ENCODE measurements around the gene DOCK9.
A peak's percentile ranks its signal among the peaks of the same experiment; 100 is the strongest.

Gene DOCK9

GRCh38 chr13:98776644-98777043, 201.2 kb downstream of the DOCK9 start:
- no peaks in the 10 kb centered on the region for H3K9me3 ChIP-seq (ENCODE audit: control insufficient read depth, low read length)
- peaks cover 15% of the 10 kb centered on the region for H3K27me3 ChIP-seq (replicated peaks; ENCODE audit: control insufficient read depth, insufficient read depth, low read length)
- H3K36me3 ChIP-seq (ENCODE audit: control insufficient read depth, insufficient read depth, low read length, severe bottlenecking) = no peaks in the 10 kb centered on the region
- no peak overlapping the region for H3K9ac ChIP-seq (ENCODE audit: low read length)
- H3K4me1 ChIP-seq (ENCODE audit: control insufficient read depth, insufficient read depth, low read length) = no peaks in the 10 kb centered on the region
- no peak for DNase-seq (ENCODE audit: low read depth)
- no peak overlapping the region for H3K4me3 ChIP-seq (ENCODE audit: low read length)

GRCh38 chr13:98775844-98776598, 201.8 kb downstream of the DOCK9 start:
- no peaks in the 10 kb centered on the region for H3K36me3 ChIP-seq (ENCODE audit: control insufficient read depth, insufficient read depth, low read length, severe bottlenecking)
- no peaks in the 10 kb centered on the region for H3K9me3 ChIP-seq (ENCODE audit: control insufficient read depth, low read length)
- DNase-seq (ENCODE audit: low read depth) = peak; percentile 40
- peaks cover 10% of the 10 kb centered on the region for H3K27me3 ChIP-seq (replicated peaks; ENCODE audit: control insufficient read depth, insufficient read depth, low read length)
- H3K4me3 ChIP-seq (ENCODE audit: low read length) = no peak overlapping the region
- H3K4me1 ChIP-seq (ENCODE audit: control insufficient read depth, insufficient read depth, low read length) = no peaks in the 10 kb centered on the region
- H3K9ac ChIP-seq (ENCODE audit: low read length) = no peak overlapping the region

GRCh38 chr13:98775386-98775785, 202.5 kb downstream of the DOCK9 start:
- Histone ChIP-seq H3K9ac (ENCODE audit: low read length) (no peak overlapping the region), H3K4me3 (ENCODE audit: low read length) (no peak overlapping the region), H3K4me1 (ENCODE audit: control insufficient read depth, insufficient read depth, low read length) (no peaks in the 10 kb centered on the region), H3K27me3 (replicated peaks; ENCODE audit: control insufficient read depth, insufficient read depth, low read length) (peaks cover 15% of the 10 kb centered on the region), H3K9me3 (ENCODE audit: control insufficient read depth, low read length) (no peaks in the 10 kb centered on the region), H3K36me3 (ENCODE audit: control insufficient read depth, insufficient read depth, low read length, severe bottlenecking) (no peaks in the 10 kb centered on the region)
- DNase-seq (ENCODE audit: low read depth) = no peak

GRCh38 chr13:98774776-98775175, 203.1 kb downstream of the DOCK9 start:
- peaks cover 19% of the 10 kb centered on the region for H3K27me3 ChIP-seq (replicated peaks; ENCODE audit: control insufficient read depth, insufficient read depth, low read length)
- no peaks in the 10 kb centered on the region for H3K36me3 ChIP-seq (ENCODE audit: control insufficient read depth, insufficient read depth, low read length, severe bottlenecking)
- no peaks in the 10 kb centered on the region for H3K4me1 ChIP-seq (ENCODE audit: control insufficient read depth, insufficient read depth, low read length)
- no peak overlapping the region for H3K4me3 ChIP-seq (ENCODE audit: low read length)
- no peak overlapping the region for H3K9ac ChIP-seq (ENCODE audit: low read length)
- no peaks in the 10 kb centered on the region for H3K9me3 ChIP-seq (ENCODE audit: control insufficient read depth, low read length)
- no peak for DNase-seq (ENCODE audit: low read depth)

- Histone ChIP-seq H3K9ac (ENCODE audit: low read length) (no peak overlapping the region), H3K9me3 (ENCODE audit: control insufficient read depth, low read length) (no peaks in the 10 kb centered on the region), H3K27me3 (replicated peaks; ENCODE audit: control insufficient read depth, insufficient read depth, low read length) (peaks cover 21% of the 10 kb centered on the region), H3K36me3 (ENCODE audit: control insufficient read depth, insufficient read depth, low read length, severe bottlenecking) (no peaks in the 10 kb centered on the region), H3K4me3 (ENCODE audit: low read length) (no peak overlapping the region), H3K4me1 (ENCODE audit: control insufficient read depth, insufficient read depth, low read length) (no peaks in the 10 kb centered on the region)
- DNase-seq (ENCODE audit: low read depth) = no peak
Measured at GRCh38 chr13:98773921-98774320, 203.9 kb downstream of the DOCK9 start.

- no peaks in the 10 kb centered on the region for H3K36me3 ChIP-seq (ENCODE audit: control insufficient read depth, insufficient read depth, low read length, severe bottlenecking)
- peaks cover 21% of the 10 kb centered on the region for H3K27me3 ChIP-seq (replicated peaks; ENCODE audit: control insufficient read depth, insufficient read depth, low read length)
- H3K9ac ChIP-seq (ENCODE audit: low read length) = no peak overlapping the region
- DNase-seq (ENCODE audit: low read depth) = no peak
- no peaks in the 10 kb centered on the region for H3K4me1 ChIP-seq (ENCODE audit: control insufficient read depth, insufficient read depth, low read length)
- H3K9me3 ChIP-seq (ENCODE audit: control insufficient read depth, low read length) = no peaks in the 10 kb centered on the region
- H3K4me3 ChIP-seq (ENCODE audit: low read length) = no peak overlapping the region
Measured at GRCh38 chr13:98772794-98773452, 204.9 kb downstream of the DOCK9 start.

GRCh38 chr13:98771838-98772611, 205.8 kb downstream of the DOCK9 start:
- no peaks in the 10 kb centered on the region for H3K4me1 ChIP-seq (ENCODE audit: control insufficient read depth, insufficient read depth, low read length)
- peaks cover 25% of the 10 kb centered on the region for H3K27me3 ChIP-seq (replicated peaks; ENCODE audit: control insufficient read depth, insufficient read depth, low read length)

GRCh38 chr13:98769736-98770135, 208.1 kb downstream of the DOCK9 start:
- Histone ChIP-seq H3K9me3 (ENCODE audit: control insufficient read depth, low read length) (no peaks in the 10 kb centered on the region), H3K4me3 (ENCODE audit: low read length) (no peak overlapping the region), H3K9ac (ENCODE audit: low read length) (no peak overlapping the region), H3K27me3 (replicated peaks; ENCODE audit: control insufficient read depth, insufficient read depth, low read length) (peaks cover 32% of the 10 kb centered on the region), H3K4me1 (ENCODE audit: control insufficient read depth, insufficient read depth, low read length) (no peaks in the 10 kb centered on the region), H3K36me3 (ENCODE audit: control insufficient read depth, insufficient read depth, low read length, severe bottlenecking) (no peaks in the 10 kb centered on the region)
- no peak for DNase-seq (ENCODE audit: low read depth)

More at GRCh38 chr13:98771838-98772611, 205.8 kb downstream of the DOCK9 start:
- DNase-seq (ENCODE audit: low read depth) = no peak
- Histone ChIP-seq H3K9ac (ENCODE audit: low read length) (no peak overlapping the region), H3K4me3 (ENCODE audit: low read length) (no peak overlapping the region), H3K36me3 (ENCODE audit: control insufficient read depth, insufficient read depth, low read length, severe bottlenecking) (no peaks in the 10 kb centered on the region), H3K9me3 (ENCODE audit: control insufficient read depth, low read length) (no peaks in the 10 kb centered on the region)

GRCh38 chr13:98768522-98768921, 209.3 kb downstream of the DOCK9 start:
- Histone ChIP-seq H3K4me1 (ENCODE audit: control insufficient read depth, insufficient read depth, low read length) (no peaks in the 10 kb centered on the region), H3K9me3 (ENCODE audit: control insufficient read depth, low read length) (no peaks in the 10 kb centered on the region), H3K9ac (ENCODE audit: low read length) (no peak overlapping the region), H3K36me3 (ENCODE audit: control insufficient read depth, insufficient read depth, low read length, severe bottlenecking) (no peaks in the 10 kb centered on the region), H3K27me3 (replicated peaks; ENCODE audit: control insufficient read depth, insufficient read depth, low read length) (peaks cover 32% of the 10 kb centered on the region), H3K4me3 (ENCODE audit: low read length) (no peak overlapping the region)
- peak; percentile 41 for DNase-seq (ENCODE audit: low read depth)

- Histone ChIP-seq H3K4me1 (ENCODE audit: control insufficient read depth, insufficient read depth, low read length) (peaks cover 3% of the 10 kb centered on the region), H3K9ac (ENCODE audit: low read length) (no peak overlapping the region), H3K27me3 (replicated peaks; ENCODE audit: control insufficient read depth, insufficient read depth, low read length) (peaks cover 35% of the 10 kb centered on the region), H3K36me3 (ENCODE audit: control insufficient read depth, insufficient read depth, low read length, severe bottlenecking) (no peaks in the 10 kb centered on the region), H3K9me3 (ENCODE audit: control insufficient read depth, low read length) (no peaks in the 10 kb centered on the region), H3K4me3 (ENCODE audit: low read length) (no peak overlapping the region)
- no peak for DNase-seq (ENCODE audit: low read depth)
Measured at GRCh38 chr13:98766697-98767096, 211.2 kb downstream of the DOCK9 start.

- H3K9me3 ChIP-seq (ENCODE audit: control insufficient read depth, low read length) = no peaks in the 10 kb centered on the region
- H3K9ac ChIP-seq (ENCODE audit: low read length) = no peak overlapping the region
- no peak overlapping the region for H3K4me3 ChIP-seq (ENCODE audit: low read length)
- H3K4me1 ChIP-seq (ENCODE audit: control insufficient read depth, insufficient read depth, low read length) = peaks cover 8% of the 10 kb centered on the region
- DNase-seq (ENCODE audit: low read depth) = no peak
- H3K27me3 ChIP-seq (replicated peaks; ENCODE audit: control insufficient read depth, insufficient read depth, low read length) = peaks cover 35% of the 10 kb centered on the region
- no peaks in the 10 kb centered on the region for H3K36me3 ChIP-seq (ENCODE audit: control insufficient read depth, insufficient read depth, low read length, severe bottlenecking)
Measured at GRCh38 chr13:98765996-98766519, 211.8 kb downstream of the DOCK9 start.

Data from adipocyte (in vitro differentiated cells).